Measurements from ENCODE around the gene NOC2L. TPM values are rescaled to one million over a fixed set of nuclear protein-coding genes. Genes with fewer than 3 reads are reported as not detected.

The NOC2L gene
- total and polyA plus RNA-seq, 9 of the 15 experiments (the other 6 are each of a cell fraction or from before 2014, with no cell fraction given): 4.0 to 410 (median 200) TPM

DNA sequence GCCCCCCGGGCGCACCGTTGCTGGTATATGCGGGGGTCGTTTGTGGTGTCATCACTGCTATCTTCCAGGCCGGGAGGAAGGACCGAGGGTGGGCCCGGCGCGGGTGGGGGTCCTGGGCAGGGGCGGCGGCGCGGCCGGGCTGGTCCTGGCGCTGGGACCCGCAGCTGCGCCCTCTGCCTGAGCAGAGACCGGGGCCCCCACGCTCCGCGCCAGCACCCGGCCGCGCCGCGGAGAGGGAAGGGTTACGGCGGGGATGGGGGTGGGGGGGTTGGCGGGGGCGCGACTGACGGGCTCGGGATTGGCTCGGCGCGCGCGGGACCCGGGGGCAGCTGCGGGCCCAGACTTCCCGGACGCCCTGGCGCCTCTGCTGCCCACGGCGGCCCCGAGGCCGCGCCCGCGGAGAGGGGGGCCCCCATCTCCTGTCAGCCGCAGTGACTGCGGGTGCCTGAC lies 49.2 kb downstream of the NOC2L start:
- FAIRE-seq: no peak
- no peak for TF ChIP-seq ZSCAN29 (IDR thresholded peaks at IDR 0.05)
- no peak for TF ChIP-seq RB1 (IDR thresholded peaks at IDR 0.05; ENCODE audit: low read depth)
- no peak for TF ChIP-seq LCOR (CRISPR knock-in tag; IDR thresholded peaks at IDR 0.05)
- TF ChIP-seq FOSL1 (tag; conservative IDR thresholded peaks at IDR 0.05): no peak
- no peak for TF ChIP-seq FOXJ3 (CRISPR knock-in tag; IDR thresholded peaks at IDR 0.05)
- no peak for TF ChIP-seq SNRNP70 (optimal IDR thresholded peaks at IDR 0.05; ENCODE audit: low read depth, low read length)
- no peak for TF ChIP-seq PCBP1 (IDR thresholded peaks at IDR 0.05; ENCODE audit: low read depth, low read length, poor library complexity, severe bottlenecking)
- TF ChIP-seq MAZ (CRISPR knock-in tag; conservative IDR thresholded peaks at IDR 0.05 in 1 of 2, IDR thresholded peaks at IDR 0.05 in 1 of 2): no peak
- TF ChIP-seq RAD21 (CRISPR knock-in tag; conservative IDR thresholded peaks at IDR 0.05 in 1 of 2, IDR thresholded peaks at IDR 0.05 in 1 of 2): no peak
- TF ChIP-seq ZNF668 (CRISPR knock-in tag; IDR thresholded peaks at IDR 0.05): no peak
- no peak for TF ChIP-seq PCBP2 (IDR thresholded peaks at IDR 0.05; ENCODE audit: low read depth, low read length, poor library complexity, severe bottlenecking)
- TF ChIP-seq TRIM28 (IDR thresholded peaks at IDR 0.05): no peak
- no peak for TF ChIP-seq UBTF (IDR thresholded peaks at IDR 0.05; ENCODE audit: borderline replicate concordance in 1 of 2, low read depth in 2 of 2, low read length in 2 of 2)

More for the DNA sequence above, 49.2 kb downstream of the NOC2L start:
- H4K20me1 ChIP-seq (replicated peaks; ENCODE audit: control insufficient read depth, insufficient read depth, low read length): peaks cover 12% of the 10 kb centered on the region
- H3K36me3 ChIP-seq (ENCODE audit: control insufficient read depth, insufficient read depth, low read length): no peaks in the 10 kb centered on the region
- DNase-seq (ENCODE audit: extremely low read depth in 1 of 4, low spot score in 3 of 4) (no peak), ATAC-seq (no peak)
- ChIA-PET POLR2A (no interaction called here), CTCF (ENCODE audit: low intra/inter-chr PET ratio) (no interaction called here)
- H3K9ac ChIP-seq (ENCODE audit: insufficient read depth in 1 of 2, low read depth in 2 of 2, low read length in 2 of 2): no peak overlapping the region
- no peaks in the 10 kb centered on the region for H3K9me1 ChIP-seq (ENCODE audit: control insufficient read depth, insufficient read depth, low read length)
- no peaks in the 10 kb centered on the region for H3K79me2 ChIP-seq (ENCODE audit: control insufficient read depth, insufficient read depth, low read length)
- BruUV-seq (replicated peaks): no TSS peak
- intact Hi-C loops (cut with micrococcal nuclease) (no loop called here), in situ Hi-C loops (cut with MboI) (no loop called here)
- no peak overlapping the region for H3K4me3 ChIP-seq
- no peak overlapping the region for H2AFZ ChIP-seq (ENCODE audit: low read depth, low read length)
- WGBS (ENCODE audit: insufficient coverage, low coverage, missing lambda C conversion rate): 96% methylated on average over 5 of the region's 53 CpGs
- peaks cover 4 to 16% of the 10 kb centered on the region in 2 experiments; a peak in 3 of 5 replicates for H3K27me3 ChIP-seq (ENCODE audit: control insufficient read depth in 2 of 2, insufficient read depth in 2 of 2, low read length in 2 of 2)
- H3K27ac ChIP-seq (ENCODE audit: extremely low read depth, low read depth, low read length): no peak overlapping the region
- H3K4me2 ChIP-seq (ENCODE audit: insufficient read depth, low read length): no peak overlapping the region
- peaks cover 19 to 66% of the 10 kb centered on the region in 2 experiments for H3K4me1 ChIP-seq (replicated peaks in 1 of 2; ENCODE audit: control insufficient read depth in 2 of 2, insufficient read depth in 2 of 2, low read length in 2 of 2)
- H3K9me3 ChIP-seq (replicated peaks; ENCODE audit: control insufficient read depth, insufficient read depth, low read depth, low read length): no peaks in the 10 kb centered on the region
